PFSK-1 (cell line): ENCODE data around the gene ZNF717.

Source experiments
- FOXP2 ChIP-seq: optimal IDR thresholded peaks from 2 replicates; pipeline ENCODE3; 2011; ENCODE audit warnings: borderline replicate concordance, control low read depth, inconsistent platforms; ENCODE audit not compliant: insufficient read depth; ENCODE audit errors: extremely low read length, extremely low read depth
- POLR2AphosphoS5 ChIP-seq: IDR thresholded peaks from 2 replicates; pipeline ENCODE4 v1.6.1; 2012; ENCODE audit warnings: low read depth, mild to moderate bottlenecking, control low read depth, low read length, moderate library complexity
- REST ChIP-seq, 2 experiments: IDR thresholded peaks; 2 replicates each; pipeline versions ENCODE4 v1.6.1 to v1.8.0; 2011 to 2012; ENCODE audit warnings: low read depth in 2 of 2, low read length in 2 of 2, control low read depth in 1 of 2, inconsistent platforms in 1 of 2, mild to moderate bottlenecking in 1 of 2, moderate library complexity in 1 of 2; ENCODE audit not compliant: insufficient read depth in 1 of 2
- SIN3A ChIP-seq: IDR thresholded peaks from 2 replicates; pipeline ENCODE4 v1.6.1; 2012; ENCODE audit warnings: mild to moderate bottlenecking, low read length, moderate library complexity, borderline replicate concordance; ENCODE audit not compliant: insufficient read depth
- TAF1 ChIP-seq: IDR thresholded peaks from 2 replicates; pipeline ENCODE4 v1.6.1; 2012; ENCODE audit warnings: low read length, control low read depth, borderline replicate concordance; ENCODE audit not compliant: insufficient read depth

GRCh38 chr3:75737831-75738493 lies 47.4 kb downstream of the ZNF717 start:
- TF ChIP-seq TAF1 (no peak), REST (IDR thresholded peaks at IDR 0.05; ENCODE audit: insufficient read depth in 1 of 2, low read depth in 2 of 2, low read length in 2 of 2) (no peak), POLR2AphosphoS5 (no peak), SIN3A (no peak), FOXP2 (no peak)
